A549 (cell line): ENCODE measurements around the gene MED17. TPM values are rescaled to one million over a fixed set of nuclear protein-coding genes. Genes with fewer than 3 reads are reported as not detected.
A peak's percentile ranks its signal among the peaks of the same experiment; 100 is the strongest.

Experiments used
- ATAC-seq, 2 experiments: fragments of 200-7000 bp in 1 of 2; fragments of >200 bp in 1 of 2; cut with Nextera tagmentation in 1 of 2; cut with Tn5 transposase in 1 of 2; 3 replicates each; pipeline versions ENCODE4 v1.8.0 to v1.9.1; 2018 to 2020; ENCODE audit warnings: mild to moderate bottlenecking in 1 of 2, moderate library complexity in 1 of 2
- CTCF ChIA-PET: fragments of 300-600 bp; sonication (Branson Sonifier 250); formaldehyde crosslinking; extraction: SDS; loops from one replicate; lab custom pipeline; 2021; ENCODE audit warnings: antibody characterized with exemption, inconsistent platforms; lab: Yijun Ruan, JAX
- POLR2A ChIA-PET: fragments of 350-600 bp; formaldehyde crosslinking; extraction: SDS; loops from one replicate; lab custom pipeline; 2021; ENCODE audit warnings: antibody characterized with exemption, inconsistent platforms; lab: Yijun Ruan, JAX
- DNase-seq, 2 experiments: peaks; one replicate each; pipeline versions ENCODE4 v3.0.0 to v3.0.0-alpha.2; 2011 to 2016; ENCODE audit warnings: low read depth in 1 of 2, low spot score in 1 of 2
- FAIRE-seq: peaks from 2 replicates; lab custom pipeline; 2011; peaks lifted over from hg19 to GRCh38; lab: Jason Lieb, UNC
- H3K27ac ChIP-seq, 2 experiments: fragments of >200 bp; sonication (Bioruptor Twin); formaldehyde crosslinking; 3 replicates each; pipeline ENCODE4 v1.5.1; 2016 to 2017
- H3K4me1 ChIP-seq: fragments of >200 bp; sonication (Bioruptor Twin); formaldehyde crosslinking; 3 replicates; pipeline ENCODE4 v1.6.1; 2016
- H3K4me2 ChIP-seq: fragments of >200 bp; sonication (Bioruptor Twin); formaldehyde crosslinking; 3 replicates; pipeline ENCODE4 v1.6.1; 2016
- H3K4me3 ChIP-seq: fragments of >200 bp; sonication (Bioruptor Twin); formaldehyde crosslinking; 3 replicates; pipeline ENCODE4 v1.5.1; 2016
- H3K9me3 ChIP-seq: fragments of >200 bp; sonication (Bioruptor Twin); formaldehyde crosslinking; 3 replicates; pipeline ENCODE4 v1.6.1; 2016
- ATOH8 ChIP-seq: fragments of 250-450 bp; sonication (Bioruptor Pico); IDR thresholded peaks from 2 replicates; pipeline ENCODE4 v1.5.0; 2020; ENCODE audit warnings: low read depth, mild to moderate bottlenecking, moderate library complexity
- BHLHE40 ChIP-seq: IDR thresholded peaks from 2 replicates; pipeline ENCODE4 v1.6.1; 2012; ENCODE audit warnings: low read depth, low read length, inconsistent platforms
- CBX2 ChIP-seq: fragments of 200-600 bp; sonication (generic); IDR thresholded peaks from 2 replicates; pipeline ENCODE4 v1.6.1; 2016; ENCODE audit warnings: low read depth, mild to moderate bottlenecking, borderline replicate concordance
- CHD2 ChIP-seq: fragments of 150-350 bp; IDR thresholded peaks from 2 replicates; pipeline ENCODE4 v1.6.1; 2014; ENCODE audit warnings: low read length; ENCODE audit not compliant: partially characterized antibody
- EHF ChIP-seq: fragments of 250-450 bp; sonication (Bioruptor Pico); IDR thresholded peaks from 2 replicates; pipeline ENCODE4 v1.5.0; 2020; ENCODE audit warnings: mild to moderate bottlenecking
- EP300 ChIP-seq, 2 experiments: fragments of >200 bp; sonication (Bioruptor Twin); formaldehyde crosslinking; IDR thresholded peaks; 2 replicates in 1 of 2; 3 replicates in 1 of 2; pipeline ENCODE4 v1.6.1; 2016 to 2017
- FOSB ChIP-seq: fragments of 250-450 bp; sonication (Bioruptor Pico); IDR thresholded peaks from 2 replicates; pipeline ENCODE4 v1.5.0; 2020; ENCODE audit warnings: mild to moderate bottlenecking, moderate library complexity
- FOXS1 ChIP-seq: fragments of 250-450 bp; sonication (Bioruptor Pico); IDR thresholded peaks from 2 replicates; pipeline ENCODE4 v1.5.0; 2020; ENCODE audit warnings: mild to moderate bottlenecking, moderate library complexity
- GATA3 ChIP-seq: IDR thresholded peaks from 2 replicates; pipeline ENCODE4 v1.6.1; 2012; ENCODE audit warnings: borderline replicate concordance
- HDAC2 ChIP-seq: fragments of 200-600 bp; sonication (generic); IDR thresholded peaks from 2 replicates; pipeline ENCODE4 v1.6.1; 2016
- HOXA7 ChIP-seq: fragments of 250-450 bp; sonication (Bioruptor Pico); IDR thresholded peaks from 2 replicates; pipeline ENCODE4 v1.5.0; 2020; ENCODE audit warnings: mild to moderate bottlenecking, moderate library complexity
- JUN ChIP-seq, 2 experiments: fragments of >200 bp; sonication (Bioruptor Twin); formaldehyde crosslinking; IDR thresholded peaks; 2 replicates in 1 of 2; 3 replicates in 1 of 2; pipeline ENCODE4 v1.6.1; 2016 to 2017
- MYC ChIP-seq: IDR thresholded peaks from 2 replicates; pipeline ENCODE4 v1.6.1; 2012; ENCODE audit warnings: mild to moderate bottlenecking, inconsistent platforms, low read length, improper control_type of control experiment, borderline replicate concordance
- NFE2L2 ChIP-seq: fragments of 150-350 bp; conservative IDR thresholded peaks from 2 replicates; pipeline ENCODE4 v1.6.1; 2014; ENCODE audit warnings: low read length
- NPAS2 ChIP-seq: fragments of 250-450 bp; sonication (Bioruptor Pico); IDR thresholded peaks from 2 replicates; pipeline ENCODE4 v1.8.0; 2022; ENCODE audit warnings: mild to moderate bottlenecking, moderate library complexity, borderline replicate concordance
- PHF8 ChIP-seq: fragments of 200-600 bp; sonication (generic); IDR thresholded peaks from 2 replicates; pipeline ENCODE4 v1.6.1; 2016; ENCODE audit warnings: low read depth, mild to moderate bottlenecking, antibody characterized with exemption, moderate library complexity, borderline replicate concordance
- POLR2A ChIP-seq: IDR thresholded peaks from 2 replicates; pipeline ENCODE4 v1.6.1; 2012; ENCODE audit warnings: mild to moderate bottlenecking, low read length
- RARB ChIP-seq: fragments of 250-450 bp; sonication (Bioruptor Pico); IDR thresholded peaks from 2 replicates; pipeline ENCODE4 v1.8.0; 2021; ENCODE audit warnings: mild to moderate bottlenecking, moderate library complexity
- REST ChIP-seq: fragments of 200-600 bp; sonication (generic); IDR thresholded peaks from 2 replicates; pipeline ENCODE4 v1.6.1; 2016; ENCODE audit warnings: antibody characterized with exemption, mild to moderate bottlenecking, moderate library complexity
- RNF2 ChIP-seq: fragments of 200-600 bp; sonication (generic); IDR thresholded peaks from 2 replicates; pipeline ENCODE4 v1.6.1; 2016; ENCODE audit warnings: low read depth, mild to moderate bottlenecking, antibody characterized with exemption, moderate library complexity, borderline replicate concordance
- SMC3 ChIP-seq: fragments of >200 bp; sonication (Bioruptor Twin); formaldehyde crosslinking; IDR thresholded peaks from 3 replicates; pipeline ENCODE4 v1.6.1; 2018; ENCODE audit warnings: inconsistent platforms
- TFCP2L1 ChIP-seq: fragments of 250-450 bp; sonication (Bioruptor Pico); IDR thresholded peaks from 2 replicates; pipeline ENCODE4 v1.5.0; 2021; ENCODE audit warnings: mild to moderate bottlenecking
- TP53 ChIP-seq: fragments of 250-450 bp; sonication (Bioruptor Pico); IDR thresholded peaks from 2 replicates; pipeline ENCODE4 v1.5.0; 2021; ENCODE audit warnings: mild to moderate bottlenecking, moderate library complexity
- ZFP36 ChIP-seq: fragments of 450-650 bp; IDR thresholded peaks from 2 replicates; pipeline ENCODE4 v1.6.1; 2014; ENCODE audit warnings: borderline replicate concordance; ENCODE audit not compliant: partially characterized antibody
- ZNF302 ChIP-seq: fragments of 250-450 bp; sonication (Bioruptor Pico); IDR thresholded peaks from 2 replicates; pipeline ENCODE4 v1.9.0; 2021; ENCODE audit warnings: inconsistent platforms, mild to moderate bottlenecking, moderate library complexity
- WGBS: methylation state at CpG from one replicate; pipeline ENCODE4 v1.1.6; 2017; ENCODE audit errors: missing lambda C conversion rate; 5-methylcytosine and 5-hydroxymethylcytosine counted together
- polyA plus RNA-seq, 4 experiments: library from polyadenylated mRNA; depleted of rRNA in 3 of 4; stranded (reverse); fragments of >200 nt; fragmentation: RNase III in 1 of 4; extraction: RNeasy Plus Mini Kit Qiagen cat#74134 plus additional on column Dnase treatment in 1 of 4; gene quantifications; 2 replicates in 3 of 4; 3 replicates in 1 of 4; pipeline ENCODE4 v1.2.3, GENCODE V29; 2011 to 2017
- TF ChIP-seq, protein P1 (sequence below): fragments of 250-450 bp; sonication (Bioruptor Pico); IDR thresholded peaks from 2 replicates; pipeline ENCODE4 v1.5.0; 2021; ENCODE audit warnings: mild to moderate bottlenecking, moderate library complexity, borderline replicate concordance
- TF ChIP-seq, protein P2 (sequence below): fragments of >200 bp; sonication (Bioruptor Twin); formaldehyde crosslinking; IDR thresholded peaks from 3 replicates; pipeline ENCODE4 v1.6.1; 2016

MED17 gene
- polyA plus RNA-seq, 2 of the 4 experiments (the other 2 are of a cell fraction) = 16.2 to 20.3 TPM

GRCh38 chr11:93741094-93741881 is 42.8 kb upstream of the MED17 start, which contains the start of the genes C11orf54 and TAF1D:
TSS of gene C11orf54 (plus strand) at chr11:93741672. CDS start at chr11:93747394, 5,722 bp downstream.
TSS of gene TAF1D (minus strand) at chr11:93741495. CDS start at chr11:93739304, 2,191 bp downstream.
- ATAC-seq (peak; percentile 87), FAIRE-seq (no peak), DNase-seq (peak; percentile 75 to 97)
- Histone ChIP-seq H3K4me3 (peak within 1 kb of the TSS; percentile 90), H3K9me3 (no peaks in the 10 kb centered on the region), H3K27ac (peak within 1 kb of the TSS; percentile 92 to 98), H3K4me1 (peaks cover 52% of the 10 kb centered on the region), H3K4me2 (peak within 1 kb of the TSS; percentile 96)
- 3% methylated on average over 43 of the region's 65 CpGs for WGBS
- TF ChIP-seq HDAC2 (no peak), ZNF302 (CRISPR knock-in tag) (no peak), SMC3 (no peak), ATOH8 (CRISPR knock-in tag) (no peak), REST (peak; percentile 68; the same call in 1 of the 2 replicates), TP53 (peak; percentile 95), BHLHE40 (no peak), POLR2A (peak; percentile 89), FOSB (0 out of 2 replicates have a peak, but pooled peaks have one; percentile 25), EHF (CRISPR knock-in tag) (no peak), JUN (IDR thresholded peaks at IDR 0.05) (peak; percentile 84 to 95), RARB (CRISPR knock-in tag) (peak; percentile 84), CHD2 (peak; percentile 86), NPAS2 (CRISPR knock-in tag) (no peak), ZFP36 (no peak), HOXA7 (0 out of 2 replicates have a peak, but pooled peaks have one; percentile 71), NFE2L2 (no peak), EP300 (IDR thresholded peaks at IDR 0.05) (no peak), RNF2 (no peak), GATA3 (peak; percentile 54; the same call in 1 of the 2 replicates), CBX2 (no peak), MYC (0 out of 2 replicates have a peak, but pooled peaks have one; percentile 5), PHF8 (peak; percentile 72), FOXS1 (CRISPR knock-in tag) (no peak), TFCP2L1 (CRISPR knock-in tag) (peak; percentile 94)
- TF ChIP-seq, protein P1, sequence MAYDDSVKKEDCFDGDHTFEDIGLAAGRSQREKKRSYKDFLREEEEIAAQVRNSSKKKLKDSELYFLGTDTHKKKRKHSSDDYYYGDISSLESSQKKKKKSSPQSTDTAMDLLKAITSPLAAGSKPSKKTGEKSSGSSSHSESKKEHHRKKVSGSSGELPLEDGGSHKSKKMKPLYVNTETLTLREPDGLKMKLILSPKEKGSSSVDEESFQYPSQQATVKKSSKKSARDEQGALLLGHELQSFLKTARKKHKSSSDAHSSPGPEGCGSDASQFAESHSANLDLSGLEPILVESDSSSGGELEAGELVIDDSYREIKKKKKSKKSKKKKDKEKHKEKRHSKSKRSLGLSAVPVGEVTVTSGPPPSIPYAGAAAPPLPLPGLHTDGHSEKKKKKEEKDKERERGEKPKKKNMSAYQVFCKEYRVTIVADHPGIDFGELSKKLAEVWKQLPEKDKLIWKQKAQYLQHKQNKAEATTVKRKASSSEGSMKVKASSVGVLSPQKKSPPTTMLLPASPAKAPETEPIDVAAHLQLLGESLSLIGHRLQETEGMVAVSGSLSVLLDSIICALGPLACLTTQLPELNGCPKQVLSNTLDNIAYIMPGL = 0 out of 2 replicates have a peak, but pooled peaks have one; percentile 72
- TF ChIP-seq, protein P2, sequence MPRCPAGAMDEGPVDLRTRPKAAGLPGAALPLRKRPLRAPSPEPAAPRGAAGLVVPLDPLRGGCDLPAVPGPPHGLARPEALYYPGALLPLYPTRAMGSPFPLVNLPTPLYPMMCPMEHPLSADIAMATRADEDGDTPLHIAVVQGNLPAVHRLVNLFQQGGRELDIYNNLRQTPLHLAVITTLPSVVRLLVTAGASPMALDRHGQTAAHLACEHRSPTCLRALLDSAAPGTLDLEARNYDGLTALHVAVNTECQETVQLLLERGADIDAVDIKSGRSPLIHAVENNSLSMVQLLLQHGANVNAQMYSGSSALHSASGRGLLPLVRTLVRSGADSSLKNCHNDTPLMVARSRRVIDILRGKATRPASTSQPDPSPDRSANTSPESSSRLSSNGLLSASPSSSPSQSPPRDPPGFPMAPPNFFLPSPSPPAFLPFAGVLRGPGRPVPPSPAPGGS = peak; percentile 90
- ChIA-PET CTCF (interaction anchor here (0.6 kb wide), 1 partner anchor 30 kb away, joined by 3 read pairs; no protein-coding TSS in a partner anchor), POLR2A (interaction anchor here (0.5 to 4.2 kb wide), 9 partner anchors 7 to 411 kb away, joined by 3 to 48 read pairs (median 6); partner anchors contain the start of gene MED17)
